ENCODE results near the gene SEC16A.
A peak's percentile ranks its signal among the peaks of the same experiment; 100 is the strongest.
"Not testable (repeated sequence)": the region's sequence is repeated elsewhere in the genome, so short reads cannot be mapped to it uniquely, and the experiment has no call there.

The SEC16A gene

DNA sequence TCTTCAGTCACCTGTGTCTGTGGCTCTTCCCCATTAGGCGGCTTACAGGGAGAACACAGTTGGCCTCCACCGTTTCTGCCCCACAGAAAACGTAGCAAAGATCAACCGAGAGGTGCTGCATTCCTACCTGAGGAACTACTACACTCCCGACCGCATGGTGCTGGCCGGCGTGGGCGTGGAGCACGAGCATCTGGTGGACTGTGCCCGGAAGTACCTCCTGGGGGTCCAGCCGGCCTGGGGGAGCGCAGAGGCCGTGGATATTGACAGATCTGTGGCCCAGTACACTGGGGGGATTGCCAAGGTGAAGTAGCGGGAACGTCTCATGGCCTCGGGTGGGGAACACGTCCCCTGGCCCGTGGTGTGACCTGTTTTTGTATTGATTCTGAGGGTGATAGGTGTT lies 65.9 kb downstream of the SEC16A start:
- H3K27me3 Mint-ChIP-seq (ENCODE audit: low read depth), result no peaks in the 10 kb centered on the region
- H3K4me3 Mint-ChIP-seq, result no peak overlapping the region
- H3K9me3 Mint-ChIP-seq, result no peaks in the 10 kb centered on the region
- H3K4me1 Mint-ChIP-seq (ENCODE audit: low read depth), result peaks cover 4% of the 10 kb centered on the region
- no peak for DNase-seq (ENCODE audit: low spot score)
- no peak overlapping the region for H3K27ac Mint-ChIP-seq
- H3K36me3 Mint-ChIP-seq (ENCODE audit: low read depth), result peaks cover 47% of the 10 kb centered on the region

DNA sequence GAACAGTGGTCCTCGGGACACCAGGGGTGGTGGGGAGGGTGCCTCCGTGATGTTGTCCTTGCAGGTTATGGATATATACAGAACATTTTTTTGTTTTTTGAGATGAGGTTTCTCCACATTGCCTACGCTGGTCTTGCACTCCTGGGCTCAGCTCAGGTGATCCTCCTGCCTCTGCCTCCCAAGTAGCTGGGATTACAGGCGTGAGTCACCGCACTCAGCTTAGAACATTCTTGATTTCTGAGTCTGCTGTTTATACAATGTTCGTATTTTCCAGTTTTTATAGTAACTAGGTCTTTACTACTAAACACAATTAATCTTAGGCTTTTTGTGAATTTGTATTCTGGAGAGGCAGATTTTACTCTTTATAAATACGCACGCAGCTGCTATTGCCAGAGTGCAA lies 66.4 kb downstream of the SEC16A start:
- DNase-seq (ENCODE audit: low spot score), result no peak
- Mint-ChIP-seq H3K4me1 (ENCODE audit: low read depth) (peaks cover 6% of the 10 kb centered on the region), H3K27ac (no peak overlapping the region), H3K27me3 (ENCODE audit: low read depth) (no peaks in the 10 kb centered on the region), H3K36me3 (ENCODE audit: low read depth) (peaks cover 45% of the 10 kb centered on the region), H3K4me3 (no peak overlapping the region), H3K9me3 (no peaks in the 10 kb centered on the region)

DNA sequence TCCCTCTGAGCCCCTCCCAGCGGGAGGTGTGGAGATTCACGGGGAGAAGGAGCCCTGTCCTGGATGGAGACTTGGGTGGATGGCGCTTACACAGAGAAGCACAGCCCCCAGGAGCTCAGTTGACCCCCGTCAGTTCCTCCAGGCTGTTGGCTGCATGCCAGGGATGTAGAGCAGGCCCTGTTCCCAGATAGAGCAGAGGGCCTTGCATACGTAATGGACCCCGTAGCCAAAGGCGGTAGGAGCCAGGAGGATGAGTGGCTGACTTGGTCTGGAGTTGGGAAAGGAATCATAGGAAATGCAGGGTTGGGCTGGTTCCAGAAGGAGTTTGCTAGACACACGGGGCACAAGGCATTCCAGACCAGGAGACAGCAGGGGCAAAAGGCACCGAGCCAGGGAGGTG lies 69.9 kb downstream of the SEC16A start:
- H3K4me1 Mint-ChIP-seq (ENCODE audit: low read depth), result peaks cover 26% of the 10 kb centered on the region
- no peak overlapping the region for H3K27ac Mint-ChIP-seq
- H3K27me3 Mint-ChIP-seq (ENCODE audit: low read depth), result no peaks in the 10 kb centered on the region
- no peak overlapping the region for H3K4me3 Mint-ChIP-seq
- no peaks in the 10 kb centered on the region for H3K9me3 Mint-ChIP-seq
- H3K36me3 Mint-ChIP-seq (ENCODE audit: low read depth), result peaks cover 44% of the 10 kb centered on the region
- no peak for DNase-seq (ENCODE audit: low spot score)

DNA sequence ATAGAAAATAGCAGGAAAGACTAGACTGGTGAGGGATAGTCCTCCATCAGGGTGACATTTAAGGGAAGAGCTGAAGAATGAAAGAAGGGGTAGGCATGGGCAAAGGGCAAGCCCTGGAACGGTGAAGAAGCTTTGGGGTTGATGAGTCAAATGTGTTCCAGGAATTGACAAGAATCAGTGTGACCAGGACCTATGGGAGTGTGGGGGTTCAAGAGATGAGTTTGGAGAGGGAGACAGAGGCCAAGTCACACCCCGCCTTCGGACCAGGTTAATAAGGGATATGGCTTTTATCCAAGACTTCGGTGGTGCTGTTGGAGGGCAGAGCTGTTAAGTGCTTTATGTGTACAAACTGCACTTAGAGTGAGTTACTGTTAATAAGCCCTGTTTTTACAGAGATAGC lies 71.5 kb downstream of the SEC16A start:
- peak overlapping the region; percentile 96 for H3K4me3 Mint-ChIP-seq
- peaks cover 42% of the 10 kb centered on the region for H3K36me3 Mint-ChIP-seq (ENCODE audit: low read depth)
- peak overlapping the region; percentile 87 for H3K27ac Mint-ChIP-seq
- H3K4me1 Mint-ChIP-seq (ENCODE audit: low read depth), result peaks cover 27% of the 10 kb centered on the region
- no peak for DNase-seq (ENCODE audit: low spot score)
- H3K9me3 Mint-ChIP-seq, result no peaks in the 10 kb centered on the region
- no peaks in the 10 kb centered on the region for H3K27me3 Mint-ChIP-seq (ENCODE audit: low read depth)

DNA sequence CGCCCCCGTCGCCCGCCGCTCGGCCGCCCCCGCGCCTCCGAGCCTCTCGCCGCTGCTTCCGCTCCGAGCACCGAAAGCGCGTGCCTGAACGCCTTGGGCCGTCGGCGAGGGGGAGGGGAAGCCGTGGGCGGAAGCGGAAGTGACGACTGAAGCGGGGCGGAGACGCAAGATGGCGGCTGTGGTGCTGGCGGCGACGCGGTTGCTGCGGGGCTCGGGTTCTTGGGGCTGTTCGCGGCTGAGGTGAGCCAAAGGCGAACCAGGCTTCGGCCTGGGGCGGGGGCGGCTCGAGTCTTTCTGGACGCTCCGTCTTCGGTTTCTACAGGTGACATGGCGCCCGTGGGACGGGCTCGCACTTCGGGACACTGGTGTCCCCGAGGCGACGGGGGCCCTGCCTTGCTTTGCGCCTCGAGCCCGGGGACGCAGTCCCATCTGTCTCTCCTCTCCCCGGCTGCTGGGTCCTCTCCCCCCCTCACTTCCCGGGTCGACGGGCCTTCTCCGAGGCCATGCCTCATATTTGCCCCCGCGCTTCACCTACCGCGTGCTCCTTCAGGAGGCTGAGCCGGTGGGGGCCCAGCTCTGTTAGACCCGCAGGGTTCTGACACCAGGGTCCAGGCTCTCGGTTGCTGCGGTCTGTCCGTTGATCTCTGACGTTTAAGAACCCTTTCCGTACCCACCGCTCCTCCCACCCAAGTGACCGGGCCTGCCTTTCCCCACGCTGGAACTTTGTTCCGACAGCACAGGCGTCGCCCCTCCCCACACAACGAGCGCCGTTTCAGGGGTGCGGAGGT lies 72.1 kb downstream of the SEC16A start, which contains the start of the genes ENTR1 and PMPCA:
Gene ENTR1 (minus strand): TSS at position 115 of the 788 bp plus-strand sequence. CDS start 217 bp downstream, outside the sequence.
Gene PMPCA (plus strand): TSS at position 159 of the 788 bp plus-strand sequence. CDS start 11 bp downstream, at position 170.
- no peaks in the 10 kb centered on the region for H3K27me3 Mint-ChIP-seq (ENCODE audit: low read depth)
- DNase-seq (ENCODE audit: low spot score), result peak; percentile 95
- no peaks in the 10 kb centered on the region for H3K9me3 Mint-ChIP-seq
- H3K4me3 Mint-ChIP-seq, result peak within 1 kb of the TSS; percentile 96
- H3K4me1 Mint-ChIP-seq (ENCODE audit: low read depth), result peaks cover 27% of the 10 kb centered on the region
- H3K36me3 Mint-ChIP-seq (ENCODE audit: low read depth), result peaks cover 40% of the 10 kb centered on the region
- H3K27ac Mint-ChIP-seq, result peak within 1 kb of the TSS; percentile 89

DNA sequence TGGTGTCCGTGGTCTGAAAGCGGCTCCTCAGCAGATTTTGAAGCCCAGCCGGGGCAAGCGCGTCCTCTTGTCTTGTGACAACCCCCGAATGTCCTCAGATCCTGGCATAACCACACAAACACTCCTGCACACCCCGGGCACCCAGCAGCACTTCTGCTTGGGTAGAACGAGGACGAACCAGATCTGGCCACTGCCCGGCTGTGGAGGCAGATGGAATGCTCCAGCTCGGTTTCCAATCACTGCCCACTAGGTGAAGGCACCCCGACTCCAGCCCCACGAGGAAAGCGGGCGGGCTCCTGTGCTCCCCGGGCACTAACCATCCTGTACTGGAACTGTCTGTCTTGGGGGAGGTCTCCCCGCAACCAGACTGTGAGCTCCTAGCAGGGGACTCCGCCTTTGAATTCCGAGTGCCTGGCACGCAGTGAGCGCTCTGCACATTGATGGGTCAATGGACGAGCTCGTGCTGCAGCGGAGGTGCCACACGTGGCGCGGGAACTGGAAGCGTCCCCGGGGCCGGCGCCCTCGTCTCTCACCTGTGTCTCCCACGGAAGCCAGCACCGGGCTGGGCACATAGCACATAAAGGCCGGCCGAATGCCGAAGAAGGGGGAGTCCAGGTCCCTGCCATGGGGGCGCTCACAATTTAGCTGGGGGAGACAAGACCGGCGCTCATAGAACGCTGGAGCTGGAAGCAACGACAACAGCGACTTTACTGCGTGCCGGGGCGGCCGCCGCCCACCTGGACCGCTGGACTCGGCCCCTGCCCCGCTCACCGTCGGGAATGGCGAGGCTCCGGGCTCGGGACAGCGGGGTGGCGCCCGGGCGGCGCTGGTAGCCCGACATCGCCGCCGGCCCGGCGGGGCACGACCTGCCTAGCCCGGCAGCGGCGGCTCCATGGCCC lies 73.0 kb downstream of the SEC16A start:
- Mint-ChIP-seq H3K36me3 (ENCODE audit: low read depth) (peaks cover 47% of the 10 kb centered on the region), H3K27me3 (ENCODE audit: low read depth) (no peaks in the 10 kb centered on the region), H3K27ac (peak overlapping the region; percentile 89), H3K9me3 (no peaks in the 10 kb centered on the region), H3K4me1 (ENCODE audit: low read depth) (peaks cover 33% of the 10 kb centered on the region), H3K4me3 (peak overlapping the region; percentile 92)
- DNase-seq (ENCODE audit: low spot score), result peak; percentile 28

DNA sequence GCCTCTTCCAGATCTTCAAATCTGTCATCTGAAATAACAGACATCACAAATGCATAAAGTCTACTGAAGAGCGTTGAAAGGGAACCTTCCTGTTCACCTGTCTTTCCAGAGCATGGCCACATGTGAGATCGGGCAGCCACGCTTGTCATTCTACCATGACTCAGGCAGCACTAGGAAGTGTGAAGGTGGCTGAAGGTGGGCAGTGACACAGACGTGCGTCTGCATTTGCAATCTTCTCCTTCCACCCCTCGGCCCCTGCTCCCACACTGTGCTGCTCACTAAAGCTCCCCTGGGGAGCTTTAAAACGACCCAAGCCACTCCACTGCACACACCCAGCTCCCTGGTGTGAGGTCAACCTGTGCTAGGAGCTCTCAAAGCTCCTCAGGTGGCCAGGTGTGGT lies 74.9 kb downstream of the SEC16A start:
- Mint-ChIP-seq H3K36me3 (ENCODE audit: low read depth) (peaks cover 45% of the 10 kb centered on the region), H3K27ac (no peak overlapping the region), H3K4me3 (peak overlapping the region; percentile 36), H3K4me1 (ENCODE audit: low read depth) (peaks cover 48% of the 10 kb centered on the region), H3K9me3 (no peaks in the 10 kb centered on the region), H3K27me3 (ENCODE audit: low read depth) (no peaks in the 10 kb centered on the region)
- DNase-seq (ENCODE audit: low spot score), result no peak

DNA sequence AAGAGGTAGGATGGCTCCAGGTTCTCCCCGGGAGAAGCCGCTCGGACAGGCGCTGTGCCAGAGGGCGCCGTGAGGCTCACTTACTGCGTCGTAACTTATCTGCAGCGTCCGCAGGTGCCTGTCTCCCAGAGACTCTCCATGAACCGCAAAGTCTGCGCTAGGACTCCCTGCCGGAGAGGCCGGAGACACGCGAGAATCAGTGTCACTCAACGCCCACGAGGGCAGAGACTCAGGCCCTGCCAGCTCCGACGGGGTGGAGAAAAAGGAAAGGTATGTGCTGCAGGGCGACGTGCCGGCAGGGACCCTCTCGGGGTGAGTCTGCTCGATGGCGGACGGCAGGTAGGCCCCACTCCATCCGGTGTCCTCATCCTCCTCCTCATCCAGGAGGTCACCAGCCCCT lies 75.8 kb downstream of the SEC16A start:
- DNase-seq (ENCODE audit: low spot score); H3K27me3 Mint-ChIP-seq (ENCODE audit: low read depth); H3K4me3 Mint-ChIP-seq; H3K9me3 Mint-ChIP-seq; H3K27ac Mint-ChIP-seq: not testable (repeated sequence)
- Mint-ChIP-seq H3K36me3 (ENCODE audit: low read depth) (peaks cover 49% of the 10 kb centered on the region), H3K4me1 (ENCODE audit: low read depth) (peaks cover 45% of the 10 kb centered on the region)

DNA sequence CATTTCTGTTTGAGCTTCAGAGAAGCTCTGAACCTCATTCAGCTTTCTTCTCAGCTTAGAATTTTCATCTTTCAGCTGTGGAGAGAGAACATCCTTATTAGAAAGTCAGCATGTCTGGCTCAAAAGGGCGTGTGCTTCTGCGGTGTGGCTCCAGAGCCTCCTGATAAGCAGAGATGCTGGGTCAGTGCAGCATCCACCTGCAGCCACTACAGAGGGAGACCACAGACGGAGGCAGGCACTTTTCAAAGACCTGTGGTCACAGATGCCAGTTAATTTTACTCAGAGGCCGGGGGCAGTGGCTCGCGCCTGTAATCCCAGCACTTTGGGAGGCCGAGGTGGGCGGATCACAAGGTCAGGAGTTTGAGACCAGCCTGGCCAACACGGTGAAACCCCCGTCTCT lies 76.9 kb downstream of the SEC16A start:
- H3K27ac Mint-ChIP-seq; H3K4me3 Mint-ChIP-seq; DNase-seq (ENCODE audit: low spot score); H3K9me3 Mint-ChIP-seq; H3K27me3 Mint-ChIP-seq (ENCODE audit: low read depth): not testable (repeated sequence)
- Mint-ChIP-seq H3K36me3 (ENCODE audit: low read depth) (peaks cover 55% of the 10 kb centered on the region), H3K4me1 (ENCODE audit: low read depth) (peaks cover 39% of the 10 kb centered on the region)

DNA sequence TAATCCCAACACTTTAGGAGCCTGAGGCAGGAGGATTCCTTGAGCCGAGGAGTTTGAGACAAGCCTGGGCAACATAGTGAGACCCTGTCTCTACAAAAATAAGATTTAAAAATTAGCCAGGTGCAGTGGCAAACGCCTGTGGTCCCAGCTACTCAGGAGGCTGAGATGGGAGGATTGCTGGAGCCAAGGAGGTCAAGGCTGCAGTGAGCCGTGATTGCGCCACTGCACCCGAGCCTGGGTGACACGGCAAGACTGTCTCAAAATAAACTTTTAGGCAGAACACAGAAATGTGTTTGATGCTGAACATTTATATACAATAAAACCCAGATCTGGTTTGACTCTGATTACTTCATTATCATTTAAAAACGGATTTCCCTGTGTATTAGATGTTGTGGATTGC lies 77.4 kb downstream of the SEC16A start:
- DNase-seq (ENCODE audit: low spot score), result no peak
- Mint-ChIP-seq H3K9me3 (no peaks in the 10 kb centered on the region), H3K4me3 (no peak overlapping the region), H3K27me3 (ENCODE audit: low read depth) (no peaks in the 10 kb centered on the region), H3K4me1 (ENCODE audit: low read depth) (peaks cover 42% of the 10 kb centered on the region), H3K36me3 (ENCODE audit: low read depth) (peaks cover 58% of the 10 kb centered on the region), H3K27ac (peak overlapping the region; percentile 87)

DNA sequence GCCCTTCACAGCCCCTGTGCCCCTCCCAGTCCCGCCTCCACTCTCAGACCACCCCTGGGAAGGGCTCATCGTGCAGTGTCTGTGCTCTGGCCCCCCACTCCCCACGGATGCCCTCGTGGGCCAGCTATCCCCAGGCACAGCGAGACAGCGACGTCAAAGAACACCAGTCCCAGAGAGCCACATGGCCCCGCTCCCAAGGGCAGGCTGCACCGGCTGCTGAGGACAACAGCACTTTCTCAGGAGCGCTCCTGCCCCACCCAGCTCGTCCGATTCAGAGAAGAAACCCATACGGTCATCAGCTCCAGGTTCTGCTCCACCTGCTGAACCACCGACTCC lies 78.1 kb downstream of the SEC16A start:
- peak overlapping the region; percentile 87 for H3K27ac Mint-ChIP-seq
- H3K4me1 Mint-ChIP-seq (ENCODE audit: low read depth), result peaks cover 41% of the 10 kb centered on the region
- no peaks in the 10 kb centered on the region for H3K27me3 Mint-ChIP-seq (ENCODE audit: low read depth)
- peaks cover 56% of the 10 kb centered on the region for H3K36me3 Mint-ChIP-seq (ENCODE audit: low read depth)
- H3K9me3 Mint-ChIP-seq, result no peaks in the 10 kb centered on the region
- H3K4me3 Mint-ChIP-seq, result peak overlapping the region; percentile 76
- DNase-seq (ENCODE audit: low spot score), result no peak

DNA sequence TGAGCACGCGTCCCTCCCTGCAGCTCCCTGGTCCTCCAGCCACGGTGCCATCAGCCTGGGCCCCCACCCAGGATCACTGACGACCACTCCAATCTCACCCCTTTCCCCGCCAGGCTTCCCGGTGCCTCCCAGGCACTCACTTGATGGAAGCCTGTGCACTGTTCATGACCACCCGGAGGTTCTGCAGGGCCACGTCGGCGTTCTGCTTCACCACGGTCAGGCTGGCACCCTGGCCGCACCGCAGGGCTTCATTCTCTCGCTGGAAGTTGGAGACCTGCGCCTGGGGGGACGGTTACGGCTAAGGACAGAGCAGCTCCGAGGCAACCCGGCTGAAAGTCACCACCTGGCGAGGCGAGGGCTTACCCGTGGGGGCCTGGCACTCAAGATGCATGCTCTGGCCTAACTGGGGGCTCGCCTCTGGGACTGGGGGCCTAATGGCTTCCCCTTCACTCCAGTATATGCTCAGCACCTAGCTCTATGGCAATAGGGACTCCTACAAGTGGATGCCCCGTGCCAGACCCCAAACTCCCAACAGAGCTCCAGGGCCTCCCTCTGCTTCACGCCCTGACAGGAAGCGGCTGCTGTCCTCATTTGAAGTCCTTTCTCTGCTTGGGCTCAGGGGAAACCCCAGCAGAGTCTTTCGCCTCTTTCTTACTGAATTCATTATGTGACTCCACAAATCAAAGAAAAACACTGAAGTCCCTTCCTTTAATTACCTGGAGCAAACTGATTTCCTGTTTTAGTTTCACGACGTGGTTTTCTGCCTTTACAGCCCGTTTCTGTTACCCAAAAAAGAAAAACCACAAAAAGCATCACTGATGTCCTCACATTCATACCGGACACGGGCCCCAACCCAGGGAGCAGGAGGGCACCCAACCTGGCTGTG lies 78.7 kb downstream of the SEC16A start:
- H3K4me3 Mint-ChIP-seq, result peak overlapping the region; percentile 76
- no peaks in the 10 kb centered on the region for H3K9me3 Mint-ChIP-seq
- H3K27me3 Mint-ChIP-seq (ENCODE audit: low read depth), result no peaks in the 10 kb centered on the region
- DNase-seq (ENCODE audit: low spot score), result peak; percentile 50
- H3K4me1 Mint-ChIP-seq (ENCODE audit: low read depth), result peaks cover 37% of the 10 kb centered on the region
- peak overlapping the region; percentile 87 for H3K27ac Mint-ChIP-seq
- peaks cover 54% of the 10 kb centered on the region for H3K36me3 Mint-ChIP-seq (ENCODE audit: low read depth)

DNA sequence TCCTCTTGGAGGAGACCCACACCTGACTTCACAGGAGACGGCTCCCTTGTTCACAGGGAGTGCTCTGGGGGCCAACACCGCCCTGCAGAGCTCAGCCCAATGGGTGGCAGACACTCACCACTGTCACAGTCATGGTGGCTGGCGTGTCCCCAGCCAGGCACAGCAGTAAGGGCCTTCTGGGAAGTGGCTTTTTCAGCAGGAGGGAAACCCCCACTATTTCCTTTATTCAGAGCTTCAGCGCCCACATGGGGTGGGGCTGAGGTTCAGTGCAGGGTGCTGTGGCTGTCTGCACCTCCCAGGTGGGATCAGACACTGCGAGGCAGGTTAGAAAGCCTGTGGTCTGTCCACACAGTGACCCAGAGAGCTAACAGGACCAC lies 79.3 kb downstream of the SEC16A start:
- Mint-ChIP-seq H3K27me3 (ENCODE audit: low read depth) (no peaks in the 10 kb centered on the region), H3K9me3 (no peaks in the 10 kb centered on the region), H3K36me3 (ENCODE audit: low read depth) (peaks cover 54% of the 10 kb centered on the region), H3K4me3 (peak overlapping the region; percentile 76), H3K27ac (peak overlapping the region; percentile 87), H3K4me1 (ENCODE audit: low read depth) (peaks cover 38% of the 10 kb centered on the region)
- DNase-seq (ENCODE audit: low spot score), result peak; percentile 69
